HG02763 (cell line): Measurements from ENCODE around the gene GSTM3.
"Not testable (repeated sequence)": the region's sequence is repeated elsewhere in the genome, so short reads cannot be mapped to it uniquely, and the experiment has no call there.

Experiments used
- ATAC-seq: cut with Tn5 transposase; IDR thresholded peaks from one replicate; pipeline ENCODE4 v1.9.1; 2021; ENCODE audit warnings: mild to moderate bottlenecking, moderate library complexity; ENCODE audit not compliant: unreplicated experiment

The GSTM3 gene

DNA sequence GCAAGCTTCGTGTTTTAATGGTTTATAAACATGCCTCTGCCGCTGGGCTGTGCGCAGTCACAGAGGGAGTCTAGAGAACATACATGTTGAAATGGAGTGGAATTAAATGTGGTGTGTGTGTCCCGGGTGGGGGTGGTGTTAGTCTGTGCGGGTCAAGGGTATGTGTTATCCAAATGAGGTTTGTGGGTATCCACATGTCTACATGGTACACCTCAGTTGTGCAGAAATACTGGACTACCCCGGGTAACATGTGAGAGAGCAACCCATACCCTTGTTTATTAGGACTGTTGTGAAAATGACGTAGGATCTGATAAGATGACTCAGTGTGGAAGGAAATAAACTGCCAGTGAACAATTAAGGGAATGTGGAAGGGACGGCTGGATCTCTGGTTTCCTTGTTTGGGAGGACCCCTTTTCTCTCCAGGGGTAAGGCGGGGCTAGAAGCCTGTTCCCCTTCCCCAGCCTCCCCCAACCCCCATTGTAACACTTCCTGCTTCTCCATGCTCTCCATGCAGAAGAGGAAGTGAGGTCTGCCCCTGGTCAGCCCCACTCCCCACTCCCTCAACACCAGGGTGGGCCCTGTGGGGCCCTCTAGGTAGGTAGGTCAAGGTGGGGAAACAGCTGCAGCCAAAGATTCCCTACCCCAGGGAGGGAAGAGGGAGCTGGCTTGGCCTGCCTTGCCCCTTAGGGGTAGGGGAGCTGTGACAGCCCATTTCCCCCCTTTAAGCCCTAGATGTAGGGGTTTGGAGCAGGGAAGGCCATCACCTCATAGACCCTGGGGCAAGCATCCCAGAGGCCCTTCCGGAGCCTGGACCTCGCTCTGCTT is 22.2 kb upstream of the GSTM3 start:
- no peak for ATAC-seq

DNA sequence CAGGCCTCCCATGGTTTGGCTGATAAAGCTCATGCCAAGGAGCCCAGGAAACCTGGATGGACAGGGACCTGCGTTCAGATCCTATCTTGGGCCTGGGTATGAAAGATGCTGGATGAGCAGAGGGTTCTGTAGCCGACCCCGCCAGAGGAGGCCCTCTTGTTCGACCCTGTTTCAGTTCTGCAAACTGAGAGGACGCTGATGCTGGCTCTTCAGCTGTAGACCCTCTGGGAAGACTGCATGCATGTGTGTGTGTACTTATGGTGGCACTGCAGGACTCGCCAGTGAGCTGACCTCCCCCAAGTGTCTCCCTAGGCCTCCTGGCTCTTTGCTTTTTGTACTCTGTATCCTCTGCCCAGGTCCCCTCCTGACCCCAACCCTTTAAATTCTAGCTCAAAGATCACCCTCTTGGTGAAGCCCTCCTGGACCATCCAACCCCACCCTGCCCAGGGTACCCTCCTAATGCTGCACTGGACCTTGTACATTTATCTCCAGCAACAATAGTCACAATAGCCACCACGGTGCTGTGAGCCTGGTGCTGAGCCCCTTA is 21.3 kb upstream of the GSTM3 start:
- no peak for ATAC-seq

DNA sequence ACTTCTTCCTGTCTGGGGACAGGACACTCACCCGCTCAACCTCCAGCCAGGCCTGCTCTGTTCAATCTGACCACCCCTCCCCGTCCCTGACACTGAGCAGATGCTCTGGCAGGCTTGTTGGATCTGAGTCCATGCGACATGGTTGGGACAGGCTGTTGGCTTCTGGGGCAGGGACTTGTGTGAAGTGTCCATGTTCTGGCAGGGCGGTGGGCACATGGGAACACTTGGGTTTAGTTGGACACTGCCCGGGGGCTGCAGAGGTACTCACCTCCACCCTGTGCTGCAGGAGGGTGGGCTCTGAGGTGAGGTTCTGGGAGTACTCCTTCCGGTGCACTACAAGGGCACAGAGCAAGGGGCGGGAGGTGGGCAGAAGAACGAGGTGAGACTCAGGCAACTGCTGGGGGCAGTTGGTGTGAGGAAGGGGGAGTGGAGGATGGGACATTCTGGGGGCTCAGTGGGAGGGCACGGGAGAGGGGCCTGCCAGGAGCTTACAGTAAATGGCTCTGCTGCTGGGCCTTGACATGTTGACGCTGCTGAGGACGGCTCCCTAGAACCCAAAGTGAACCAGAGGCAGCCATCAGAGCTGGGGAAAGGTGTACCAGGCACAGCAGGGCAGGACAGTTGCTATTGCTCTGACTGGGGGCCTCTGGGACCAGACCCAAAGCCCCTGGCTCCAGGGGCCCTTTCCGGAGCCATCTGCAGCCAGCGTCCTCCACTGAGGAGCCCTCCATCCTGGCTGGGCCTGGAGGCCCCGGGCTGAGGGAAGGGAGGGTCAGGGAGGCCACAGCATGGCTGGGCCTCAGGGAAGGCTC is 20.6 kb upstream of the GSTM3 start:
- no peak for ATAC-seq

GRCh38 chr1:109760581-109761226 is 19.9 kb upstream of the GSTM3 start:
- ATAC-seq = no peak

GRCh38 chr1:109759513-109760334 is 18.9 kb upstream of the GSTM3 start:
- no peak for ATAC-seq

DNA sequence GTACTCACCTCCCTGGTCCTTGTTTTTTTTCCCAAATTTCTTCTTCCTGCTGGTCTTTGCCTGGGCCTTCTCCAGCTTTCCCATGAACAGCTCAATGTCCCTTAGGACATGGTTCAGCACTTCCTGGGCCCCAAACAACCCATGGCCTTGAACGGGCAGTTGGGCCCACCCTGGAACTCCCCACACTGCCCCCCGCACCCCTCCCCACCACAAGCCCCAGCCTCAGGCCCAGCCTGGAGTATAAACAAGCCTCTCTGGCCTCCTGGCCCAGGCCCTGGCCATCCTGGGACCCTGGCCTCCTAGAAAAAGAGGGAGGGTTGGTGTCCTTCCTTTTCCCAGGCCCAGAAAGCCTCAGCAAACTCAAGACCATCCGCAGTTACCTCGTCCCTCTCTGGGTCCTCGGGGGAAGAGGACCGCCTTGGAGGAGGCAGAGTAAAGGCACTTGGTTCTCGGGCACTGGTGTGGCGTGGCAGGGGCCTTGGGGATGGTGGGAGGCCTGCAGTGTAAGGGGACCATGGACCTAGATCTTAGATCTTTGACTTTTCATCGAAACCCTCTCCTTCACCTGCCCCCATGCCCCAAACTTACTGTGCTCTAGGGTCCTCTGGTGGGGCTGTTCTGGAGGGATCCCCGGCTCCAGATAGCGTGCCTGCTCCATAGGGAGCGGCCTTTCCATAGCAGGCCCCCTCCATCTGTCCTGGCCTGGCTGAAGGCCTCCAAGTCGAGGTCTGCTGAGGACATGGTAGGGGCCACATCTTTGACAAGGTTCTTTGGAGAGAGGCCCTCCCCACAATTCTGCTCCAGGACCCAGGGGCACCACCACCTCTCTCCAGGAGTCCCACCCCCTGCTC is 17.3 kb upstream of the GSTM3 start:
- ATAC-seq = no peak

- ATAC-seq = no peak
These were observed 16.1 kb upstream of the GSTM3 start for GRCh38 chr1:109756848-109757521.

- ATAC-seq = not testable (repeated sequence)
These were observed 15.5 kb upstream of the GSTM3 start for GRCh38 chr1:109756325-109756724.

GRCh38 chr1:109754738-109755137 is 13.9 kb upstream of the GSTM3 start:
- ATAC-seq = no peak

- ATAC-seq = no peak
These were observed 10.9 kb upstream of the GSTM3 start for GRCh38 chr1:109751531-109752260.

DNA sequence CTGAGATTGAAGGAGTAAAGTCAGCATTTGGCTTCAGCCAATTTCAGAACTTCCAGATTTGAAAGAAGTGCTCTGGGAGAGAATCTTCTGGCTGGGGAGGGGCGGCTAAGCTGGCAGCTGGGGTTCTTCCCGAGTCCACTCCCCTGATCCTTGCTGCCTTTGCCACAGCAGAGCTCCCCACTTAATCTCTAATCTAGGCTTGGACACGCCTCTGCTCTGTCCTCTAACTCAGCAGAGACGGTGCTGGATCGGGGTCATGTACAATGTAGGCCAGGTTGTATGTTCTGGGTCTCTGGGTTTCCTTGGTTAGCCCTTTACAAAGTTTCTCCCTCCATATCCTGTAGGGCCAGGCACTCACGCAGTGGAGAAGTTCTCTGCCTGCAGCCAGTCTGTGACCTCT is 10.1 kb upstream of the GSTM3 start:
- ATAC-seq = no peak

- ATAC-seq = no peak
These were observed 9.5 kb upstream of the GSTM3 start for GRCh38 chr1:109750241-109750882.

DNA sequence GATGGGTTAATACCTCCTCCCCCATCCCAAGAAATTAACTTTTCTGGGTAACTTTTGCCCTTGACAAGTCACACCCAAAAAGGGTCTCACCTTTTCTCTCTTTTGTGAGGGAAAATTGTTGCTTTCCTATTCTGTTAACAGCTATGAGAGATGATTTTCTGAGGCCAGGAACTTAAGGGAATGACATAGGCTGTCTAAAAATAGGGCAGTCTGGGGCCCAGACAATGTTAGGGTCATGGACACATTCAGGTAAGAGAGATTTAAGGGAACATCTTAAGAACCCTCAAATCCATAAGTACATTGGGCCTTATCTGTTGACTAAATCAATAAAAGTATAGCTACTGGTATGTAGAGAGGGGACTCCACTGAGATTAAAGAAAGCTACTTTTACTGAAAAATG is 8.4 kb upstream of the GSTM3 start:
- ATAC-seq = no peak

DNA sequence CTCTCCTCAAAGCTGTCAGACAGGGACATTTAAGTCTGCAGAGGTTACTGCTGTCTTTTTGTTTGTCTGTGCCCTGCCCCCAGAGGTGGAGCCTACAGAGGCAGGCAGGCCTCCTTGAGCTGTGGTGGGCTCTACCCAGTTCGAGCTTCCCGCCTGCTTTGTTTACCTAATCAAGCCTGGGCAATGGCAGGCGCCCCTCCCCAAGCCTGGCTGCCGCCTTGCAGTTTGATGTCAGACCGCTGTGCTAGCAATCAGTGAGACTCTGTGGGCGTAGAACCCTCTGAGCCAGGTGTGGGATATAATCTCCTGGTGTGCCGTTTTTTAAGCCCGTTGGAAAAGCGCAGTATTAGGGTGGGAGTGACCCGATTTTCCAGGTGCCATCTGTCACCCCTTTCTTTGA is 7.5 kb upstream of the GSTM3 start:
- ATAC-seq = not testable (repeated sequence)

GRCh38 chr1:109739738-109740614 is 862 bp downstream of the GSTM3 start:
- peak; percentile 61 for ATAC-seq

- no peak for ATAC-seq
These were observed 7.5 kb downstream of the GSTM3 start for GRCh38 chr1:109733236-109733870.
